ENCODE measurements around the gene TRIO. TPM values are rescaled to one million over a fixed set of nuclear protein-coding genes. Genes with fewer than 3 reads are reported as not detected.

TRIO gene
- total and polyA plus RNA-seq, 8 donors: 84.4 to 151 (median 93.7) TPM

DNA sequence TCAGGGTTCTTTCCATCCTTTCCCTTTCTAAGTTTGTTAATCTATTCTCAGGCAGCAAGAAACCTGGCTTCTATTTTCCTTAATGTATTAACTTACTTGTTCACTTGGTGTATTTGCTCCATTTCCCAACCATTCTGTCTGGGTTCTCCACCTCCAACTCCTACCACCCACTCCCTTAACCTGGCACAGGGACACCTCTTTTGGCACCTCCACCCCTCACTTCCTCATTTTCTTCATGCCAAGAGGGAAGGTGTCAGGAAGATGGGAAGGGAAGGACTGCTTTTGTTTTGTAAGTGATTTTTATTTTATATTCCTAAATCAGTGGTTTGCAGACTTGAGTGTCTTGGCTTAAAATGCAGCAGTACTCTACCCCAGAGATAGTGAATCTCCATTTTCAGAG lies 166.1 kb downstream of the TRIO start:
- Histone ChIP-seq H3K27me3 (no peaks in the 10 kb centered on the region), H3K9me3 (no peaks in the 10 kb centered on the region), H3K36me3 (peaks cover 0 to 57% of the 10 kb centered on the region in 2 donors), H3K4me1 (no peaks in the 10 kb centered on the region), H3K27ac (no peak overlapping the region), H3K4me3 (no peak overlapping the region)
- intact Hi-C loops (cut with DNase I): no loop called here
- TF ChIP-seq, protein P1, sequence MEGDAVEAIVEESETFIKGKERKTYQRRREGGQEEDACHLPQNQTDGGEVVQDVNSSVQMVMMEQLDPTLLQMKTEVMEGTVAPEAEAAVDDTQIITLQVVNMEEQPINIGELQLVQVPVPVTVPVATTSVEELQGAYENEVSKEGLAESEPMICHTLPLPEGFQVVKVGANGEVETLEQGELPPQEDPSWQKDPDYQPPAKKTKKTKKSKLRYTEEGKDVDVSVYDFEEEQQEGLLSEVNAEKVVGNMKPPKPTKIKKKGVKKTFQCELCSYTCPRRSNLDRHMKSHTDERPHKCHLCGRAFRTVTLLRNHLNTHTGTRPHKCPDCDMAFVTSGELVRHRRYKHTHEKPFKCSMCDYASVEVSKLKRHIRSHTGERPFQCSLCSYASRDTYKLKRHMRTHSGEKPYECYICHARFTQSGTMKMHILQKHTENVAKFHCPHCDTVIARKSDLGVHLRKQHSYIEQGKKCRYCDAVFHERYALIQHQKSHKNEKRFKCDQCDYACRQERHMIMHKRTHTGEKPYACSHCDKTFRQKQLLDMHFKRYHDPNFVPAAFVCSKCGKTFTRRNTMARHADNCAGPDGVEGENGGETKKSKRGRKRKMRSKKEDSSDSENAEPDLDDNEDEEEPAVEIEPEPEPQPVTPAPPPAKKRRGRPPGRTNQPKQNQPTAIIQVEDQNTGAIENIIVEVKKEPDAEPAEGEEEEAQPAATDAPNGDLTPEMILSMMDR (IDR thresholded peaks at IDR 0.05): no peak
- ATAC-seq (no peak), DNase-seq (no peak)

DNA sequence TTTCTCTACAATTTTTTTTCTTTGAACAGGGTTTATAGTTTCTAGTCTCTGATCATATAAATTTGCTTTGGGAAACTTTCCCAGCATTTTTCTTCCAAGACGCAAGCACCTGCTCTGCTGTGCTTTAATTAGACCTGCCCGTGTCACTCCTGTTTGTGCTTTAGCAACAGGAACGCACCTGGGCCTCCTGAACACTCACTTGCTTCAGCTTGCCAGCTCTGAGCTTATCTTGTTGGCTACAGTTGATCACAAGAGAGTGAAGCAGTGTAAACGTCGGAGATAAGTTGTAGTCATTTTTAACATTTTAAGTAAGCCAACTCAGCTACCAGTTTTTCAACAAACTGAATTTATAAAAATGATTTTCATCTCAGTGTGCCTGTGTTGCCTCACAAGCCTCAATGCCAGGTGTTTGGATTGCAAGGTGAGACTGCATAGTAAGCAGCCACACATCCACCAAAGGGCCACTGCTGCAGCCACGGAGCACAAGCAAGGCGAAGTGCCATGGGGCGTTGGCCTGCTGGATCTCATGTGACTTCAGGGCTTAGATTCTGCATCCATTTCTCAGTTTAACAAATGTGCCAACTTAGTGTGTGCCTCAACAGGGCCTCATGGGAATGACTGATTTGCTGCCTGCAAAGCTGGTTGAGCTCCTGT lies 166.9 kb downstream of the TRIO start:
- peaks cover 0 to 50% of the 10 kb centered on the region in 2 donors for H3K36me3 ChIP-seq
- peak; percentile 78 for ATAC-seq

DNA sequence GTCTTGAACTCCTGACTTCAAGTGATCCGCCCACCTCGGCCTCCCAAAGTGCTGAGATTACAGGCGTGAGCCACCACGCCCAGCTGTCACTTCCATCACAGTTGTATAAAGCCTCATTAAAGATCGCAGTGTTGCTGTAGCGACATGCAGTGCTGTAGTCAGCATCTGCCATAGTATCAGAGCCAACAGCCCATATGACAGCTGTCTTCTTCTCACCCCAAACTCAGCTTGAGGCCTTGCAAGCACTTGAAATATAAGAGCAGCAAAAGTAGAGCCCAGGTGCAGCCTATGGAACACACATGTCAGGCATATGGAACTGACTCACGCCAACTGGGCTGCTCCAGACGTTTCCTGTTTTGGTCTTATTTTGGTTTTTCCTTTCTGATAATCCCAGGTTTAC lies 167.8 kb downstream of the TRIO start:
- H3K27ac ChIP-seq: no peak overlapping the region
- H3K4me1 ChIP-seq: no peaks in the 10 kb centered on the region
- H3K9me3 ChIP-seq: no peaks in the 10 kb centered on the region
- H3K4me3 ChIP-seq: no peak overlapping the region
- intact Hi-C loops (cut with DNase I): no loop called here
- ATAC-seq (no peak), DNase-seq (no peak)
- peaks cover 0 to 41% of the 10 kb centered on the region in 2 donors for H3K36me3 ChIP-seq
- TF ChIP-seq, protein P1 (IDR thresholded peaks at IDR 0.05): no peak
- no peaks in the 10 kb centered on the region for H3K27me3 ChIP-seq

More for the DNA sequence above, 166.9 kb downstream of the TRIO start:
- H3K9me3 ChIP-seq: no peaks in the 10 kb centered on the region
- TF ChIP-seq, protein P1 (IDR thresholded peaks at IDR 0.05): no peak
- H3K4me3 ChIP-seq: no peak overlapping the region
- DNase-seq: no peak
- no peaks in the 10 kb centered on the region for H3K27me3 ChIP-seq
- no peaks in the 10 kb centered on the region for H3K4me1 ChIP-seq
- intact Hi-C loops (cut with DNase I): no loop called here
- no peak overlapping the region for H3K27ac ChIP-seq

DNA sequence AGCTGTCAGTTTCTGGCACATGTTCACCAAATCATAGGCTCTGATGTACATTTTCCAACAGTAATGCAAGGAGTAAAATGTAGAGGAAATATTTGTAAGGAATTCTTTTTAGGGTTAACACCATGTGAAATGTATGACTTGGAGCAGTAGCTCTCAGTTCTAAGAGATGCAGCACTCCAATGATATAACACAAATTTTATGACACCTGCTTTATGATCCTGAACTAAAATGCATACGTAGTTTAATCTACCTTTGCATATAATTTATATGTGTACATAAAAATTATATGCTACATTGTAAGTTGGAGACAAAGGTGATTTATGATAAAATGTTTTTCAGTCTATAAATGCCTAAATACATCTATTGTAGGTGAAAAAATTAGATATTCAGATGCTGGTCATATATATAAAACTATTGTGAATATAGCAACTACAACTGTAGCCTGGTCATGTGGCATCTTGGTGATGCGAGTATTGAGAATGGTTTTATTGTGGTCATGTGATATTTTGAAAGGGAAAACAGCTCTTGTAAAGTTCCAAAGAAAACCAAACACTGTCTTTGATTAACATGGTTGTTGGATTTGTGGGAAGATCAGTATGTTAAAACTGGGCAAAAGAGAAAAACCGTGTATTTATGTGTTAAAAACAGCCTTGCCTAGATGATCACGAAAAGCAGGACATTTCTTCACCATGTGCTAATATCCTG lies 171.0 kb downstream of the TRIO start:
- no peak overlapping the region for H3K27ac ChIP-seq
- H3K9me3 ChIP-seq: no peaks in the 10 kb centered on the region
- TF ChIP-seq, protein P1 (IDR thresholded peaks at IDR 0.05): no peak
- DNase-seq (no peak), ATAC-seq (no peak)
- H3K4me3 ChIP-seq: no peak overlapping the region
- intact Hi-C loops (cut with DNase I): no loop called here
- H3K4me1 ChIP-seq: no peaks in the 10 kb centered on the region
- H3K36me3 ChIP-seq: peaks cover 0 to 60% of the 10 kb centered on the region in 2 donors
- no peaks in the 10 kb centered on the region for H3K27me3 ChIP-seq

DNA sequence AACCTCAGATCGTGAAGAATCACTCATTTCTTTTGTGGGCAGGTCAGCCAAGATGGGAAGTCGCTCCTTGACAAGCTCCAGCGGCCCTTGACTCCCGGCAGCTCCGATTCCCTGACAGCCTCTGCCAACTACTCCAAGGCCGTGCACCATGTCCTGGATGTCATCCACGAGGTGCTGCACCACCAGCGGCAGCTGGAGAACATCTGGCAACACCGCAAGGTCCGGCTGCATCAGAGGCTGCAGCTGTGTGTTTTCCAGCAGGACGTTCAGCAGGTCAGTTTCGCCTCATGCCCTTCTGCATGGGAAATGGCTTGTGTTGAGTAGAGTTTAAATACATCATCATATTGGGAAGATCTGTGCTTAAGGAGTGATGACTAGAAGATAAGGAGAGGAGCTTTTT lies 173.3 kb downstream of the TRIO start:
- ATAC-seq: no peak
- H3K36me3 ChIP-seq: peaks cover 0 to 49% of the 10 kb centered on the region in 2 donors
- DNase-seq: peak in 2 of 4 donors; percentile 46 to 68
- TF ChIP-seq, protein P1 (IDR thresholded peaks at IDR 0.05): no peak
- H3K4me3 ChIP-seq: no peak overlapping the region
- no peaks in the 10 kb centered on the region for H3K4me1 ChIP-seq
- no peaks in the 10 kb centered on the region for H3K27me3 ChIP-seq
- intact Hi-C loops (cut with DNase I): no loop called here
- H3K27ac ChIP-seq: no peak overlapping the region
- no peaks in the 10 kb centered on the region for H3K9me3 ChIP-seq

All from left lung (tissue), 10 donors.